ENCODE measurements around the gene PTGS1. TPM values are rescaled to one million over a fixed set of nuclear protein-coding genes. Genes with fewer than 3 reads are reported as not detected.

PTGS1 gene
- total and polyA plus RNA-seq, 2 of the 8 experiments (the other 6 are each of a cell fraction or from before 2014, with no cell fraction given) = 1.1 to 1.9 TPM

DNA sequence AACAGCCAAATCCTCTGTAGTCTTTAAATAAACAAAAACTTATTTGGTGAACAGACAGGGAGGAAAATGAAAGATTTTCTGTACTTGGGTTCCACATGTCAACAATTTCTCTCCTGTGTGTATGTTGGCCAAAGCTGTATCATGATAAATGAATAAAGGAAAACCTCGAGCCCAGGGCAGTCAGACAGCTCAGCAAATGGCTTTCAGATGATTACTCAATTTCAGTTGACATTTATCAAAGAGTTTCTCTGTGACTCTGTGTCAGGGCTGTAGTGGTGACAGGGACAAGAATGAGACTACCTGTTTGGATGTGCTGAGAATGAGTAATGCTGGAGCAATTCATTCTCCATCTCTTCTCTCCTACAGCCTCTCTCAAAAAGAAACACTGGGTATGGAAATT, 45.7 kb upstream of the PTGS1 start:
- H3K79me1 ChIP-seq (ENCODE audit: low read depth, low read length) = no peaks in the 10 kb centered on the region
- DNase-seq (ENCODE audit: low read depth in 1 of 2, low spot score in 2 of 2) = no peak
- no peaks in the 10 kb centered on the region for H3K27me3 ChIP-seq (replicated peaks in 1 of 4; ENCODE audit: control insufficient read depth in 3 of 4, extremely low read depth in 1 of 4, insufficient read depth in 3 of 4, low read length in 3 of 4)
- no peak overlapping the region for H4K5ac ChIP-seq (ENCODE audit: insufficient read length, low read depth, low read length)
- H3K4me1 ChIP-seq (replicated peaks in 1 of 4; ENCODE audit: control insufficient read depth in 3 of 4, insufficient read depth in 4 of 4, low read length in 3 of 4) = peaks cover 0 to 6% (median 1%) of the 10 kb centered on the region in 4 experiments; a peak in 1 of 7 replicates
- no peak overlapping the region for H2BK5ac ChIP-seq (ENCODE audit: low read depth, low read length)
- H3K56ac ChIP-seq (replicated peaks; ENCODE audit: insufficient read length, low read depth, low read length) = no peak overlapping the region
- H2AK5ac ChIP-seq (ENCODE audit: low read depth, low read length) = no peak overlapping the region
- H4K91ac ChIP-seq (replicated peaks; ENCODE audit: insufficient read length, low read length) = no peak overlapping the region
- H2BK120ac ChIP-seq (replicated peaks; ENCODE audit: low read depth, low read length) = no peak overlapping the region
- no peak overlapping the region for H3K9ac ChIP-seq (replicated peaks in 1 of 4; ENCODE audit: extremely low read depth in 1 of 4, low read depth in 3 of 4, low read length in 3 of 4)
- no peak for FAIRE-seq
- no peak overlapping the region for H2AFZ ChIP-seq (ENCODE audit: low read length)
- H4K8ac ChIP-seq (ENCODE audit: extremely low read depth, insufficient read depth, low read length) = no peak overlapping the region
- no peak for TF ChIP-seq POU5F1 (IDR thresholded peaks at IDR 0.05; ENCODE audit: low read depth, low read length)
- no peak for TF ChIP-seq BACH1 (IDR thresholded peaks at IDR 0.05; ENCODE audit: low read length)
- no peak for TF ChIP-seq TEAD4 (IDR thresholded peaks at IDR 0.05; ENCODE audit: low read depth, low read length)
- no peak for TF ChIP-seq EGR1 (IDR thresholded peaks at IDR 0.05; ENCODE audit: borderline replicate concordance, low read depth, low read length)
- no peaks in the 10 kb centered on the region; the same call in 1 of the 2 replicates for H3K23me2 ChIP-seq (ENCODE audit: low read depth, low read length)
- no peak overlapping the region for H3K27ac ChIP-seq (ENCODE audit: low read depth, low read length)
- H3K79me2 ChIP-seq (ENCODE audit: control insufficient read depth in 1 of 2, insufficient read depth in 2 of 2, low read length in 2 of 2) = no peaks in the 10 kb centered on the region
- H3K4me2 ChIP-seq (ENCODE audit: insufficient read depth in 1 of 2, low read depth in 2 of 2, low read length in 2 of 2) = no peak overlapping the region
- ChIA-PET POLR2A (ENCODE audit: partially characterized antibody) (no interaction called here), CTCF (ENCODE audit: partially characterized antibody) (interaction anchor here (1.6 kb wide), 1 partner anchor 202 kb away, joined by 3 read pairs; no protein-coding TSS in a partner anchor)
- H3K18ac ChIP-seq (ENCODE audit: extremely low read depth, low read length) = no peak overlapping the region
- WGBS, 2 experiments (ENCODE audit: extremely low coverage in 1 of 2, insufficient coverage in 1 of 2, insufficient read length in 1 of 2, insufficient replicate concordance in 2 of 2, low coverage in 1 of 2, low lambda C conversion rate in 2 of 2, missing lambda C conversion rate in 1 of 2) = 75% methylated on average over 1 of the region's 1 CpG; no CpG with 5 or more reads in 1 of the 2 experiments
- H3K4ac ChIP-seq (replicated peaks; ENCODE audit: insufficient read length, low read depth, low read length) = no peak overlapping the region
- H3K9me3 ChIP-seq (ENCODE audit: insufficient read depth in 2 of 2, low read depth in 1 of 2, low read length in 1 of 2) = no peaks in the 10 kb centered on the region
- no peak overlapping the region for H2BK15ac ChIP-seq (ENCODE audit: low read length)
- H2BK20ac ChIP-seq (ENCODE audit: low read length) = no peak overlapping the region
- H3K23ac ChIP-seq (ENCODE audit: insufficient read length) = no peak overlapping the region
- no peak overlapping the region for H3K14ac ChIP-seq (ENCODE audit: insufficient read length)
- no peak overlapping the region for H2BK12ac ChIP-seq (ENCODE audit: low read depth, low read length)
- H4K20me1 ChIP-seq (replicated peaks in 1 of 2; ENCODE audit: control insufficient read depth in 1 of 2, insufficient read depth in 2 of 2, low read length in 2 of 2) = peaks cover 0 to 4% of the 10 kb centered on the region in 2 experiments
- H3K36me3 ChIP-seq (ENCODE audit: control insufficient read depth in 2 of 4, insufficient read depth in 4 of 4, low read length in 3 of 4) = peaks cover 5 to 24% (median 10%) of the 10 kb centered on the region in 4 experiments; a peak in 7 of 8 replicates
- H3K4me3 ChIP-seq (ENCODE audit: extremely low read depth in 1 of 4, insufficient read depth in 2 of 4, low read depth in 3 of 4, low read length in 4 of 4) = no peak overlapping the region

All from H1 (cell line).